Left cardiac atrium (tissue), 4 donors: ENCODE data around the gene SPATA13. TPM values are rescaled to one million over a fixed set of nuclear protein-coding genes. Genes with fewer than 3 reads are reported as not detected.
"Not testable (repeated sequence)": the region's sequence is repeated elsewhere in the genome, so short reads cannot be mapped to it uniquely, and the experiment has no call there.

Experiments used
- ATAC-seq, 2 donors: fragments of 200-7000 bp; cut with Tn5 transposase; one replicate each; pipeline ENCODE4 v1.9.1; 2020; ENCODE audit warnings: mild to moderate bottlenecking in 2 of 2, moderate library complexity in 2 of 2
- DNase-seq: peaks from one replicate; pipeline ENCODE4 v3.0.0-alpha.2; 2020
- intact Hi-C, 2 donors: fragments of 100-400 bp; cut with DNase I; formaldehyde crosslinking; loops; one replicate each; pipeline versions ENCODE4 v1.14.1 to v1.15.1; 2022 to 2023
- total RNA-seq, 2 donors: library from RNA; stranded (reverse); fragmentation: NEBNext Ultra II Directional; extraction: Animal tissue kit (Norgen Biotek cat#: 25700); gene quantifications; one replicate each; pipeline ENCODE4 v1.2.1, GENCODE V29; 2021
- donor health status: DM: no; HTN: yes; CAD: no.
- donor health status: DM: no; HTN: yes; CAD: no; lungs with severe emphysema.
- donor health status: DM: yes; HTN: yes; CAD: no.
- donor health status: Dilated cardiomyopathy.

Gene SPATA13
- total RNA-seq, 2 donors from 2014 or later = 9.0 to 11.2 TPM

GRCh38 chr13:24214528-24214927, 54.0 kb downstream of the SPATA13 start:
- intact Hi-C loops = loop anchor here in 1 of 2 donors (10.0 kb wide), 1 partner anchor 750 kb away; no protein-coding TSS in a partner anchor
- DNase-seq (no peak), ATAC-seq (no peak)

GRCh38 chr13:24215126-24215525, 54.6 kb downstream of the SPATA13 start:
- intact Hi-C loops = loop anchor here in 1 of 2 donors (10.0 kb wide), 1 partner anchor 750 kb away; no protein-coding TSS in a partner anchor

GRCh38 chr13:24215732-24216131, 55.2 kb downstream of the SPATA13 start:
- DNase-seq = peak; percentile 57
- ATAC-seq = peak; percentile 53 to 58
- intact Hi-C loops = loop anchor here in 1 of 2 donors (10.0 kb wide), 1 partner anchor 751 kb away; no protein-coding TSS in a partner anchor

More at GRCh38 chr13:24215126-24215525, 54.6 kb downstream of the SPATA13 start:
- no peak for DNase-seq
- no peak for ATAC-seq

- intact Hi-C loops = loop anchor here in 1 of 2 donors (10.0 kb wide), 1 partner anchor 751 kb away; no protein-coding TSS in a partner anchor
- no peak for DNase-seq
- ATAC-seq = no peak
Measured at GRCh38 chr13:24216176-24216575, 55.7 kb downstream of the SPATA13 start.

GRCh38 chr13:24216779-24217178, 56.3 kb downstream of the SPATA13 start:
- intact Hi-C loops = loop anchor here in 1 of 2 donors (10.0 kb wide), 1 partner anchor 752 kb away; no protein-coding TSS in a partner anchor
- ATAC-seq, DNase-seq: not testable (repeated sequence)

- intact Hi-C loops = loop anchor here in 1 of 2 donors (10.0 kb wide), 1 partner anchor 753 kb away; no protein-coding TSS in a partner anchor
- peak; percentile 22 to 25 for ATAC-seq
- DNase-seq = no peak
Measured at GRCh38 chr13:24217601-24218281, 57.2 kb downstream of the SPATA13 start.

GRCh38 chr13:24218338-24218737, 57.8 kb downstream of the SPATA13 start:
- DNase-seq (no peak), ATAC-seq (no peak)
- intact Hi-C loops = loop anchor here in 1 of 2 donors (10.0 kb wide), 1 partner anchor 754 kb away; no protein-coding TSS in a partner anchor

GRCh38 chr13:24218977-24219376, 58.5 kb downstream of the SPATA13 start:
- DNase-seq = no peak
- intact Hi-C loops = loop anchor here in 1 of 2 donors (1.0 to 10.0 kb wide), 2 partner anchors 166 to 754 kb away; no protein-coding TSS in a partner anchor
- ATAC-seq = peak in 1 of 2 donors; percentile 20

GRCh38 chr13:24220086-24220703, 59.7 kb downstream of the SPATA13 start:
- intact Hi-C loops = loop anchor here (2.0 to 10.0 kb wide), 4 partner anchors 163 to 298 kb away; no protein-coding TSS in a partner anchor
- DNase-seq = peak; percentile 34
- peak; percentile 83 to 84 for ATAC-seq

GRCh38 chr13:24221007-24221406, 60.5 kb downstream of the SPATA13 start:
- DNase-seq = no peak
- no peak for ATAC-seq
- intact Hi-C loops = loop anchor here (2.0 to 10.0 kb wide), 4 partner anchors 164 to 299 kb away; no protein-coding TSS in a partner anchor

- intact Hi-C loops = loop anchor here (5.0 to 10.0 kb wide), 3 partner anchors 165 to 300 kb away; no protein-coding TSS in a partner anchor
- ATAC-seq (no peak), DNase-seq (no peak)
Measured at GRCh38 chr13:24222756-24223155, 62.2 kb downstream of the SPATA13 start.

- DNase-seq = no peak
- intact Hi-C loops = loop anchor here (5.0 to 10.0 kb wide), 3 partner anchors 166 to 301 kb away; no protein-coding TSS in a partner anchor
- ATAC-seq = no peak
Measured at GRCh38 chr13:24223341-24224231, 63.1 kb downstream of the SPATA13 start.

GRCh38 chr13:24224232-24224680, 63.7 kb downstream of the SPATA13 start:
- intact Hi-C loops = loop anchor here (5.0 to 10.0 kb wide), 3 partner anchors 167 to 302 kb away; no protein-coding TSS in a partner anchor
- no peak for DNase-seq
- no peak for ATAC-seq

GRCh38 chr13:24225062-24225461, 64.5 kb downstream of the SPATA13 start:
- no peak for ATAC-seq
- intact Hi-C loops = loop anchor here in 1 of 2 donors (10.0 kb wide), 1 partner anchor 200 kb away; no protein-coding TSS in a partner anchor

GRCh38 chr13:24225930-24226329, 65.4 kb downstream of the SPATA13 start:
- ATAC-seq = no peak
- intact Hi-C loops = loop anchor here in 1 of 2 donors (10.0 kb wide), 1 partner anchor 201 kb away; no protein-coding TSS in a partner anchor
- no peak for DNase-seq

More at GRCh38 chr13:24225062-24225461, 64.5 kb downstream of the SPATA13 start:
- no peak for DNase-seq

GRCh38 chr13:24226762-24227161, 66.2 kb downstream of the SPATA13 start:
- no peak for ATAC-seq
- no peak for DNase-seq
- intact Hi-C loops = loop anchor here in 1 of 2 donors (10.0 kb wide), 1 partner anchor 202 kb away; no protein-coding TSS in a partner anchor

GRCh38 chr13:24228852-24229458, 68.4 kb downstream of the SPATA13 start:
- no peak for DNase-seq
- intact Hi-C loops = loop anchor here in 1 of 2 donors (10.0 kb wide), 1 partner anchor 204 kb away; no protein-coding TSS in a partner anchor

More at GRCh38 chr13:24228852-24229458, 68.4 kb downstream of the SPATA13 start:
- ATAC-seq = peak; percentile 37 to 51
